ENCODE measurements around the gene BICRAL.

DNA sequence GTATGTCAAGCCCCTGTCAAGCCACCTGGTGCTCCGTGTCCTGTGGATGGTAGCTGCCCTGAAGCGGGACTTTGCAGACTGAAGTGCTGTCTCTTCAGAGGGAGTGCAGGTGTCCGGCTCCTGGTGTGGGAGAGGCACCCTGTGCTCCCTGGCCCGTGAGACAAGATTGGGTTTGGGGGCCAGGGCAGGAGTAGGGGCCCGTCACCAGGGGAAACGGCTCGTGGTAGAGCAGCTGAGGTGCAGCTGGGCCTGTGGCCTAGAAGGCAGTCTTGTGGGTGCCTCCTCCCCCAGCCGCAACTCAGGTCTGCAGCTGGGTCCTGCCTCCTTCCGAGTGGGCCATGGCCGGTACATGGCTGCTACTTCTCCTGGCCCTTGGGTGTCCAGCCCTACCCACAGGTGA lies 133.9 kb downstream of the BICRAL start, which contains the start of gene PTCRA:
- TF ChIP-seq TAF1 (IDR thresholded peaks at IDR 0.05; ENCODE audit: low read depth) (no peak), RAD21 (IDR thresholded peaks at IDR 0.05; ENCODE audit: low read depth) (no peak), EGR1 (IDR thresholded peaks at IDR 0.05) (no peak), CEBPB (IDR thresholded peaks at IDR 0.05) (no peak), EP300 (IDR thresholded peaks at IDR 0.05; ENCODE audit: borderline replicate concordance) (no peak), YY1 (IDR thresholded peaks at IDR 0.05; ENCODE audit: low read depth) (no peak), ZBTB7A (IDR thresholded peaks at IDR 0.05; ENCODE audit: low read depth) (no peak), TEAD4 (IDR thresholded peaks at IDR 0.05) (no peak)
- TF ChIP-seq, protein P1, sequence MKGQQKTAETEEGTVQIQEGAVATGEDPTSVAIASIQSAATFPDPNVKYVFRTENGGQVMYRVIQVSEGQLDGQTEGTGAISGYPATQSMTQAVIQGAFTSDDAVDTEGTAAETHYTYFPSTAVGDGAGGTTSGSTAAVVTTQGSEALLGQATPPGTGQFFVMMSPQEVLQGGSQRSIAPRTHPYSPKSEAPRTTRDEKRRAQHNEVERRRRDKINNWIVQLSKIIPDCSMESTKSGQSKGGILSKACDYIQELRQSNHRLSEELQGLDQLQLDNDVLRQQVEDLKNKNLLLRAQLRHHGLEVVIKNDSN (IDR thresholded peaks at IDR 0.05) = no peak
- TF ChIP-seq, protein P2, sequence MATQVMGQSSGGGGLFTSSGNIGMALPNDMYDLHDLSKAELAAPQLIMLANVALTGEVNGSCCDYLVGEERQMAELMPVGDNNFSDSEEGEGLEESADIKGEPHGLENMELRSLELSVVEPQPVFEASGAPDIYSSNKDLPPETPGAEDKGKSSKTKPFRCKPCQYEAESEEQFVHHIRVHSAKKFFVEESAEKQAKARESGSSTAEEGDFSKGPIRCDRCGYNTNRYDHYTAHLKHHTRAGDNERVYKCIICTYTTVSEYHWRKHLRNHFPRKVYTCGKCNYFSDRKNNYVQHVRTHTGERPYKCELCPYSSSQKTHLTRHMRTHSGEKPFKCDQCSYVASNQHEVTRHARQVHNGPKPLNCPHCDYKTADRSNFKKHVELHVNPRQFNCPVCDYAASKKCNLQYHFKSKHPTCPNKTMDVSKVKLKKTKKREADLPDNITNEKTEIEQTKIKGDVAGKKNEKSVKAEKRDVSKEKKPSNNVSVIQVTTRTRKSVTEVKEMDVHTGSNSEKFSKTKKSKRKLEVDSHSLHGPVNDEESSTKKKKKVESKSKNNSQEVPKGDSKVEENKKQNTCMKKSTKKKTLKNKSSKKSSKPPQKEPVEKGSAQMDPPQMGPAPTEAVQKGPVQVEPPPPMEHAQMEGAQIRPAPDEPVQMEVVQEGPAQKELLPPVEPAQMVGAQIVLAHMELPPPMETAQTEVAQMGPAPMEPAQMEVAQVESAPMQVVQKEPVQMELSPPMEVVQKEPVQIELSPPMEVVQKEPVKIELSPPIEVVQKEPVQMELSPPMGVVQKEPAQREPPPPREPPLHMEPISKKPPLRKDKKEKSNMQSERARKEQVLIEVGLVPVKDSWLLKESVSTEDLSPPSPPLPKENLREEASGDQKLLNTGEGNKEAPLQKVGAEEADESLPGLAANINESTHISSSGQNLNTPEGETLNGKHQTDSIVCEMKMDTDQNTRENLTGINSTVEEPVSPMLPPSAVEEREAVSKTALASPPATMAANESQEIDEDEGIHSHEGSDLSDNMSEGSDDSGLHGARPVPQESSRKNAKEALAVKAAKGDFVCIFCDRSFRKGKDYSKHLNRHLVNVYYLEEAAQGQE (IDR thresholded peaks at IDR 0.05; ENCODE audit: low read depth) = no peak
